T-helper 2 cell treated with Interferon-gamma antibody and Interleukin-4, amounts not matched to agents 100 ng/mL and 5 ng/mL, for 36 hours (primary cell): ENCODE measurements around the gene OOSP4B. TPM values are rescaled to one million over a fixed set of nuclear protein-coding genes. Genes with fewer than 3 reads are reported as not detected.
"Not testable (repeated sequence)": the region's sequence is repeated elsewhere in the genome, so short reads cannot be mapped to it uniquely, and the experiment has no call there.

Source experiments
- intact Hi-C: fragments of 100-400 bp; cut with micrococcal nuclease; formaldehyde crosslinking; loops from one replicate; pipeline ENCODE4 v1.15.1; 2023
- total RNA-seq: library from RNA; stranded (reverse); gene quantifications from 2 replicates; pipeline ENCODE4 v1.2.3, GENCODE V29; 2022

The OOSP4B gene
- total RNA-seq, 1 donor from 2014 or later: not detected

GRCh38 chr11:60059521-60060240, 42.7 kb downstream of the OOSP4B start:
- intact Hi-C loops: no loop called here

GRCh38 chr11:60064111-60064510, 47.1 kb downstream of the OOSP4B start:
- intact Hi-C loops: no loop called here

DNA sequence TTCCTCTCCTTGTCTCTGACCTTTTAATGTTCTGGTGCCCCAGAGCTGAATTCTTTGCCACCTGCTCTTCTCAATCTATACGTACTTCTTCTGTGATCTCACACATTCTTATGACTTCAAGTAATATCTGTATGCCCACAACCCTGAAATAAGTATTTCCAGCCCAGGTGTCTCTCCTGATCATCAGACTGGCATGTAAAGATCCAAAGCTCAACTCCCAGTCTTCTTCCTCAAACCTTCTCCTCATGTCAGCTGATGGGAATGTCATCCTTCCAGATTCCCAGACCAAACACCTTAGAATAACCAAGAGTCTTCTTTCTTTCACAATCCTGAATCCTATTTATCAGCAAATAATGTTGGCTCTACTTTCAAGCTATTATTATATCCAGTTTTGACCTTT, 48.8 kb downstream of the OOSP4B start:
- intact Hi-C loops: no loop called here

DNA sequence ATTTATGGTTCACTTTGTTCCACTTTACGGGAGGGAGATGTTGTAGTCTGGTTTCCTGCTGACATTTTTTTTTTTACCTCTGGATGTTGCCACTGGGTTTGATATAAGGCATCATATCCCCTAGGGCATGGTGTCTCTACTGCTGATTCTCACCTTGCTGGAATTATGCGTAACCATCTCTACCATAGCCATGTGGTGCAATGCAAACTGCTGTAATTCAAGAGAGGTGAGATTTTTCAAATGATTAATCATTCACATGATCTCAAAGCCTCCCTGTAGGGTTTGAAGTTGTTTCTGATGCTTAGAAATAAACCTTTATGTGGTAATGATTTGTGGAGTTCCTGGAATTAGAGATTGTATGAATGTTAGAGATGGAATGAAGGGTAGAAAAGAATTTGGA, 52.5 kb downstream of the OOSP4B start:
- intact Hi-C loops: no loop called here

DNA sequence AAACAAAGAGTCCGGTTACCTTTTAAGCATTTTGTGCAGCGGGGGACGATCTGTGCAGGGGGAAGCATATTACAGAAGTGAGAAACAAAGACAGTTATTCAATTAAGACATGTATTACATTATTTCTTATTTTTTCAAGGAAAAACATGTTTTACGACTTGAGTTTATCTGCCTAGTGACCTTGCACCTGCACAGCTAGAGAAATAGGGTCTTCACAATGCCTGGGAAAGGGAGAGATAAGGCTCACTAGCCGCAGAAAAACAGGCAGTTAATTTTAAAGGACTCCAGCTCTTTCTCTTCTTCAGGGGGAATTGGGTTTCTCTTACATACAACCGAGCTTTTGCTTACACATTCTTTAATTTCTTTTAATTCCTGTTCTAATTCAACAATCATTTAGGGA, 54.7 kb downstream of the OOSP4B start:
- intact Hi-C loops: not testable (repeated sequence)

- intact Hi-C loops: no loop called here
Measured at GRCh38 chr11:60077216-60077817, 60.3 kb downstream of the OOSP4B start.

GRCh38 chr11:60077981-60078380, 61.0 kb downstream of the OOSP4B start:
- intact Hi-C loops: no loop called here

DNA sequence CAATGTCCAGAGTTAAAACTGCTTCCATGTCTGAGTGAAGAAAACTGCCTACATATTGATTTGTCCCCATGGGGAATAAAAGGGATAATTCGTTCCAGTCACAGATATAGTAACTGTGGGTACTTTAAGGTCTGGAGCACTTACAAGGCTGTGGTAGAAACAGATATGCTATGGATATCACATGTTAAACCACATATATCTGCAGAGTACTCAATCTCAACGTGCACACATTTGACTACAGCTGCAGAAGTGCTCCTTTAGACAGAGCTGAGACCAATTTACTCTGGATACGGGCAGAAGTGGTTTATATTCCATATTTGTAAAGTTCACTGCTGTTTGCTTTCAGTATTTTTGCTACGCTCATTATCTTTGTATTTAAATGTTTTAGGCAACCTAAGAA, 61.8 kb downstream of the OOSP4B start:
- intact Hi-C loops: no loop called here

- intact Hi-C loops: no loop called here
Measured at GRCh38 chr11:60080535-60080934, 63.6 kb downstream of the OOSP4B start.

Other genes starting within 250 kb of the OOSP4B start
- gene MRPL16, start 206.4 kb upstream of the OOSP4B start, total RNA-seq: 81.3 and 81.8 TPM in 2 replicates
- gene CBLIF, start 171.7 kb upstream of the OOSP4B start, total RNA-seq: not detected in 2 replicates
- gene TCN1, start 150.7 kb upstream of the OOSP4B start, total RNA-seq: not detected in 2 replicates
- gene OOSP3, start 138.4 kb upstream of the OOSP4B start, total RNA-seq: not detected in 2 replicates
- not detected in 2 replicates for gene OOSP1, start 78.7 kb upstream of the OOSP4B start, total RNA-seq
- not detected in 2 replicates for gene OOSP4A, start 53.1 kb upstream of the OOSP4B start, total RNA-seq
- gene OOSP2, start 23.2 kb downstream of the OOSP4B start, total RNA-seq: not detected in 2 replicates
- not detected in 2 replicates for gene MS4A3, start 39.5 kb downstream of the OOSP4B start, total RNA-seq
- gene MS4A2, start 71.5 kb downstream of the OOSP4B start, total RNA-seq: not detected in 2 replicates
- gene MS4A6A, start 165.9 kb downstream of the OOSP4B start, total RNA-seq: not detected in 2 replicates
- gene MS4A4E, start 226.0 kb downstream of the OOSP4B start, total RNA-seq: 0.16 TPM in 1 of 2 replicates, not detected in the other